DOHH2 (cell line): Measurements from ENCODE around the gene REEP6.
"Not testable (repeated sequence)": the region's sequence is repeated elsewhere in the genome, so short reads cannot be mapped to it uniquely, and the experiment has no call there.

Source experiments
- H3F3A ChIP-seq: fragments of 200-600 bp; sonication (generic), shearing (Covaris generic); 2 replicates; pipeline ENCODE4 v1.6.0; 2016; ENCODE audit warnings: antibody characterized with exemption, mild to moderate bottlenecking; ENCODE audit not compliant: control insufficient read depth, insufficient read depth
- H3K27ac ChIP-seq: fragments of 200-600 bp; sonication (generic); 2 replicates; pipeline ENCODE4 v1.5.1; 2014; ENCODE audit warnings: low read depth, mild to moderate bottlenecking, low read length, moderate library complexity
- H3K27me3 ChIP-seq: fragments of 200-600 bp; sonication (generic); 2 replicates; pipeline ENCODE4 v1.6.1; 2014; ENCODE audit warnings: mild to moderate bottlenecking, low read length, mixed read lengths; ENCODE audit not compliant: control insufficient read depth
- H3K36me3 ChIP-seq: fragments of 200-600 bp; sonication (generic); 2 replicates; pipeline ENCODE4 v1.6.1; 2014; ENCODE audit warnings: mild to moderate bottlenecking, low read length, moderate library complexity, mixed read lengths; ENCODE audit not compliant: control insufficient read depth
- H3K4me1 ChIP-seq: fragments of 200-600 bp; sonication (generic); 2 replicates; pipeline ENCODE4 v1.6.1; 2014; ENCODE audit warnings: mild to moderate bottlenecking, low read length, mixed read lengths; ENCODE audit not compliant: control insufficient read depth
- H3K4me2 ChIP-seq: fragments of 200-600 bp; sonication (generic); 2 replicates; pipeline ENCODE4 v1.6.0; 2014; ENCODE audit warnings: mild to moderate bottlenecking, low read length, moderate library complexity
- H3K4me3 ChIP-seq: fragments of 200-600 bp; sonication (generic); 2 replicates; pipeline ENCODE4 v1.5.1; 2014; ENCODE audit warnings: mild to moderate bottlenecking, low read length, mixed read lengths
- H3K79me2 ChIP-seq: fragments of 200-600 bp; sonication (generic); 2 replicates; pipeline ENCODE4 v1.6.1; 2014; ENCODE audit warnings: mild to moderate bottlenecking, low read length, mixed read lengths; ENCODE audit not compliant: control insufficient read depth
- H3K9me2 ChIP-seq: fragments of 200-600 bp; sonication (generic); replicated peaks from 2 replicates; pipeline ENCODE4 v1.6.1; 2014; ENCODE audit warnings: mild to moderate bottlenecking, low read length, mixed read lengths; ENCODE audit not compliant: control insufficient read depth
- H3K9me3 ChIP-seq: fragments of 200-600 bp; sonication (generic); 2 replicates; pipeline ENCODE4 v1.6.1; 2014; ENCODE audit warnings: antibody characterized with exemption, low read length, mixed read lengths; ENCODE audit not compliant: control insufficient read depth, insufficient read depth
- H4K20me1 ChIP-seq: fragments of 200-600 bp; sonication (generic); 2 replicates; pipeline ENCODE4 v1.6.0; 2014; ENCODE audit warnings: low read depth, mild to moderate bottlenecking, antibody characterized with exemption, low read length, moderate library complexity; ENCODE audit not compliant: control insufficient read depth, insufficient read depth
- CTCF ChIP-seq: fragments of 200-600 bp; sonication (generic); IDR thresholded peaks from one replicate; pipeline ENCODE4 v1.5.1; 2014; ENCODE audit warnings: antibody characterized with exemption, mild to moderate bottlenecking, low read depth, low read length; ENCODE audit not compliant: poor library complexity, severe bottlenecking
- EZH2phosphoT487 ChIP-seq: fragments of 200-600 bp; sonication (generic); IDR thresholded peaks from 2 replicates; pipeline ENCODE4 v1.6.1; 2017; ENCODE audit warnings: borderline replicate concordance, mild to moderate bottlenecking, antibody characterized with exemption, low read length, moderate library complexity, mixed read lengths

Gene REEP6

DNA sequence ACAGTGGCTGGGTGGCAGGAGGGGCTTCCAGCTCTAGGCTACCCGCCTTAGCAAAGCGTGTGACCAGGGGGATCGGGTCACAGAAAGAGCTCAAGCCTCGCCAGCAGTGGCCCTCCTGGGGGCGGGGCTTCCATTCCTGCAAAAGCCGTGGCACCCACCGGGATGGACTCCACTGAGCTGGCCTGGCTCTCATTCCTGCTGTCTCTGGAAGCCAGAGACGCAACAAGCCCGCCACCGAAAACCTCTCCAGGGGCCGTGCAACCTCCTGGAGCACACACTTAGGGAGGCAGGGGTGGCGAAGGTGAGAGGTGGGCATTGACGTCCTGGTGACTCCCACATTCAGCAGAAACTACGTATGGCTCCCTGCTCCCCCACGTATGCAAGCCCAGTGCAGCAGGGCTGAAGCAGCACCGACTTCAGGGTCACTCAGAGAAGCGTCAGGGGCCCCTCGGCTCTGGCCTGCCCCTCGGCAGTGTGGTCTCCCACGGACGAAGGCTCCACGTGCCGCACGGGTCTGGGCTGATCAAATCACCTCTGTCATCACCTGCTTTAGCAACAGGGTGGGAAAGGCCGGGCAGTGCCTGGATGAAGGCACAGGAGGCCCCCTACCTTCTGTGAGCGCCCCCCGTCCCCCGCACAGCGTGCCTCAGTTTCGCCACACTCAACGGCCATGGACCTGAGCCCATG, 15.1 kb upstream of the REEP6 start:
- no peaks in the 10 kb centered on the region for H3K9me3 ChIP-seq
- no peak overlapping the region for H3K27ac ChIP-seq
- no peaks in the 10 kb centered on the region for H3K9me2 ChIP-seq
- peaks cover 28% of the 10 kb centered on the region for H3K79me2 ChIP-seq
- no peak overlapping the region for H3K4me2 ChIP-seq
- no peak overlapping the region for H3K4me3 ChIP-seq
- H3K27me3 ChIP-seq = peaks cover 15% of the 10 kb centered on the region
- H3K4me1 ChIP-seq = peaks cover 29% of the 10 kb centered on the region
- peaks cover 9% of the 10 kb centered on the region for H3K36me3 ChIP-seq
- 0 out of 2 replicates have a peak, but pooled peaks cover 6% of the 10 kb centered on the region for H3F3A ChIP-seq
- H4K20me1 ChIP-seq = peaks cover 17% of the 10 kb centered on the region; the same call in 1 of the 2 replicates
- no peak for TF ChIP-seq EZH2phosphoT487
- no peak for TF ChIP-seq CTCF

GRCh38 chr19:1477056-1477455, 13.9 kb upstream of the REEP6 start:
- H3K4me3 ChIP-seq, H3K36me3 ChIP-seq, H3F3A ChIP-seq, H3K9me2 ChIP-seq, H3K27me3 ChIP-seq, H4K20me1 ChIP-seq, H3K27ac ChIP-seq, H3K9me3 ChIP-seq: not testable (repeated sequence)
- H3K4me1 ChIP-seq = peaks cover 18% of the 10 kb centered on the region
- peak overlapping the region; percentile 7; the same call in 1 of the 2 replicates for H3K4me2 ChIP-seq
- H3K79me2 ChIP-seq = peaks cover 28% of the 10 kb centered on the region

DNA sequence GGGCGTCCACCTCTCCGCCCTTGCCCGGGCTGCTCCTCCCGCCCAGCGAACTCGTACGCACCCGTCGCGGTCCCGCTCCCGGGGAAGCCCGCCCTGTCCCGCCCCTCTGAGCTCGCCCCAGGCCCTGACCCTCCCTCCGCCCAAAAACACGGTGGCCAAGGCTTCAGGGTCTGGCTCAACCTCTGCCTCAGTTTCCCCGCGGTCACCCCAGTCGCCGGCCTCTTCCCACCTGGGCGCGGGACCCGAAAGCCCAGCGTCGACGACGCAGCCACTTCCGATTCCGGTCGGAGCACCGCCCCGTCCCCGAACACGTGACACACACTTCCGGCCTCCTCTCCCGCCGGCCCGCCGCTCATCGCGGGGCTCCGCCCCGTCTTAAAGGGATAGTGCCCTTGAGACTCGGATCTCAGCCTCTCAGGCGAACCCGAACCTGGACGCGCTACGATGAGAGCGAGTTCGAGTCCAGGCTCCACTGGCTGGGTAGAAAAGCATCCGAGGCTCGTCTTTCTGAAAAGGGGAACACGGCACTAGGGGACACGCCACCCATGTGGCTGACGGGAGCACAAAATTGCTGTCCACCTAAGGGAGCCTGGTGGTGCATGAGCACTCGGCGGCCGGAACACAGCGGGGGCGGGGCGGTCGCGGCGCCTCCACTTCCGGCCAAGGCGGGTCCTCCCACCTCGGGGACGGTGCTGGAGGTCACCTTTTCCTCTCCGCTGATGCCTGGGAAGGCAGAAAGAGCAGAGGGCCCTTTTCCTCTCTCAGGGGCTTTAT, 11.9 kb upstream of the REEP6 start, which contains the start of gene C19orf25:
C19orf25 (minus strand) TSS at position 282 of the 774 bp plus-strand sequence. CDS start 312 bp downstream, outside the sequence.
- H3K4me2 ChIP-seq = peak within 1 kb of the TSS; percentile 86
- no peaks in the 10 kb centered on the region for H3K27me3 ChIP-seq
- 0 out of 2 replicates have a peak, but pooled peaks cover 2% of the 10 kb centered on the region for H3F3A ChIP-seq
- no peaks in the 10 kb centered on the region for H3K9me3 ChIP-seq
- H3K27ac ChIP-seq = peak within 1 kb of the TSS; percentile 80
- peak within 1 kb of the TSS; percentile 88 for H3K4me3 ChIP-seq
- H4K20me1 ChIP-seq = no peaks in the 10 kb centered on the region
- no peak for TF ChIP-seq EZH2phosphoT487
- no peak for TF ChIP-seq CTCF
- H3K79me2 ChIP-seq = peaks cover 28% of the 10 kb centered on the region
- peaks cover 16% of the 10 kb centered on the region for H3K4me1 ChIP-seq
- peaks cover 9% of the 10 kb centered on the region for H3K36me3 ChIP-seq
- H3K9me2 ChIP-seq = no peaks in the 10 kb centered on the region
